ENCODE results near the gene FILIP1.

FILIP1 gene

DNA sequence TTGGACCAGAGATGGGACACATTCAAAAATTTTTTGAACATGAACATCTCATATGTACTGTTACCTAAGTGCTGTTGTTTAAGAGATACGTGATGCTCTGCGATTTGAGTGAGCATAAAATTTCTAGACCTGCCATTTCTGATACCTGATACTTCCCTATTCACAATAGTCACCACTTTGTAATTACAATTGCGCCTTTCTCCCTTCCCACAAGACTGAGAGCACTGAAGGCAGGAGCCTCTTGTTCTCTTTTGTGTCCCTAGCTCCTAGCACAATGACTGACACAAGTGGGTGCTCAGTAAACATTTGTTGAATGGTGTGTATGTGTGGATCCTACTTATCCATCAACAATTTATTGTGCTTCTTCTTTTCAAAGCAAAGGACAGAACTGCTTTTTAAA, 116.2 kb downstream of the FILIP1 start:
- no peak for DNase-seq

DNA sequence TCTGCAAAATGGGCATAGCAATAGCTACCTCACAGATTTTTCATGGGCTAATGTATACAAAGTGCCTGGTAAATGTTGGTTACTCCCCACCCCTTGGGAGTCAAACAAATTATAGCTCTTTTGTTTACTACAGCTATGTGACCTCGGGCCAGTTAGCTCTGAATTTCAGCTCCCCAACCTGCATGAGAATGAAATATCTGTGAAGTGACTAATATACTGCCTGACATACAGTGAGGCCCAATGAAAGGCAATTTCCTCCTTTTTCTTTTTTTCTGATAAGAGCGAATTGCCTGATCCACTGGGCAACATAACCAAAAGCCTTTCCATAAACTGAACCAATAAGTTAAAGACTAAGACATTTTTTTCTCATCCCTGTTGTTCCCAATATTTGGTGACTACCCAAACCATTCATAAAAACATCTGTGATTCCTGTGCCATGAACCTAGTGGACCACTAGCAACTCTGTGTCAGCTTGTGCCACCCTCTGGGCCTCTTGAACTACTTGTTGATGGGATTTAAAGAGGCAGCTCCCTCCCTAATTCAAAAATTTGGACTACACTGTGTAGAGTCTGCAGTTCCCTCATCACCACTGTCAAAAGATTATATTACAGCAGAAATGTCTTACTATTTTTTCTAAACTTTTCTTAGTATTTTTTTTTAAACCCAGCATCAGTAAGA, 117.1 kb downstream of the FILIP1 start:
- no peak for DNase-seq

DNA sequence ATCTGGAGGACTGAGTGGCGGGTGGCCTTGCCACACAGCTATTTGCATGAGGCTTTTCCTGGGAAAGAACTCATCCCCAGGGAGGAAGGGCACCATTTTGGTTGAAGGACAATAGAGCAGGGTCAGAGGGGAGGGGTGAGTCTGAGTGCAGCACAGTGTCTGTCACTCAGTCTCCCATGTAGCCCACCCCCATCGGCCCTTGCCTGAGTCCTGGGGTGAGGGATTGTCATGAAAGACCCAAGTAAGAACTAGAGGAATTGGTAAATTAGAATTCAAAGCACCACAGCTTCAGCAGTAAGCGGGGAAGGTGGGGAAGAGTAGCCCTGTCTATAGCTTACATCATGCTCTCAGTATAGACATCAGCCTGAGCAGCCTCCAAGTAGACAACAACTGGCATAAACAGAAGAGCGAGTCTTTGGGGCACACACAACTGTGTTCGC, 118.6 kb downstream of the FILIP1 start:
- no peak for DNase-seq

DNA sequence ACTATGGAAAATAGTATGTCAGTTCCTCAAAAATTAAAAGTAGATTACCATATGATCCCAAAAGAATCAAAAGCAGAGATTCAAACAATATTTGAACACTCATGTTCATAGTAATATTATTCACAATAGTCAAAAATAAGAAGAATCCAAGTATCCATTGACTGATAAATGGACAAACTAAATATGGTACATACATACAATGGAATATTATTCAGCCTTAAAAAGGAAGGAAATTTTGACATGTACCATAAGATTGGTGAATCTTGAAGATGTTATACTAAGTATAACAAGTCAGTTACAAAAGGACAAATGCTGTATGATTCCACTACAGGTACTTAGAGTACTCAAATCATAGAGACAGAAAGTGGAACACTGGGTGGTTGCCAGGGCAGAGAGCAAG, 120.7 kb downstream of the FILIP1 start:
- DNase-seq, result no peak

DNA sequence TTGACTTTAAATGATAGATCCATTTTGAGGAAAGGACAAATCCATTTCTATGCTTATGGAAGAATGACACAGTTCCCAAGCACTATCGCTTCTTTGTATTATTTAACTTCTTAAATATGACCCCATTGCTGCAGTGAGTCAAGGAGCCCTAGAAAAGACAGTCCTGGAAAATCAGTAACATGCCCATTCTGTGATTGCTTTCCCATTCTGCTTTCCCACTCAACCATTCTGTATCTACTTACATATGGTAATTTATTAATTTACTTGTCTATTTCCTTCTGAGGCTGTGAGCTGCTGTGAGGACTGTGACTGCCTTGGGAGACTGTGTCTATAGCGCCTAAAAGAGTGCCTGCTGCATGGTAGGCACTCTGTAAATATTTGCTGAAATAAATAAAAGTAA, 123.6 kb downstream of the FILIP1 start:
- no peak for DNase-seq

DNA sequence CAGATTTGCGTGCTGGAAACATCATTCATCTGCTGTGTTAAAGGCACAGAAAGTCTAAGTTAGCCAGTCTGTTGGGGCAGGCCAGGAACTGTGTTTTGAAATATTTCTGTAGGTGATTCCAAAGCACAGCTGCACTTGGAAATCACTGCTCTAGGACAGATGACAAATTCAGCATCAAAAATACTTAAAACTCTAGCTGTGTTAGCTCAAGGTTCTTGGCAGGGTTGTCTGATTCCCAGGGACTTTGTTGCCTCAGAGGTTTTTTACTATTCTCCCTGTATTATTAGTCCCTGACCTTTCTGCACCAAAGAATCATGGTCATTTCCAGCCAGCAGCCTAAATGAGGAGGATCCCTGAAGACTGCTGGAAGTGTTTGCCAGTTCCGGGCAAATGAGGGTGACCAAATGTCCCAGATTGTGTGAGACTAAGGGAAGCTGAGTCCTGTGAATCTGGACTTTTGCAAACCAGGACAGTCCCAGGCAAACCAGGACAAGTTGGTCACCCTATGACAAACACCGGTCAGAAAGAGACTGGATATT, 124.7 kb downstream of the FILIP1 start:
- DNase-seq, result no peak

DNA sequence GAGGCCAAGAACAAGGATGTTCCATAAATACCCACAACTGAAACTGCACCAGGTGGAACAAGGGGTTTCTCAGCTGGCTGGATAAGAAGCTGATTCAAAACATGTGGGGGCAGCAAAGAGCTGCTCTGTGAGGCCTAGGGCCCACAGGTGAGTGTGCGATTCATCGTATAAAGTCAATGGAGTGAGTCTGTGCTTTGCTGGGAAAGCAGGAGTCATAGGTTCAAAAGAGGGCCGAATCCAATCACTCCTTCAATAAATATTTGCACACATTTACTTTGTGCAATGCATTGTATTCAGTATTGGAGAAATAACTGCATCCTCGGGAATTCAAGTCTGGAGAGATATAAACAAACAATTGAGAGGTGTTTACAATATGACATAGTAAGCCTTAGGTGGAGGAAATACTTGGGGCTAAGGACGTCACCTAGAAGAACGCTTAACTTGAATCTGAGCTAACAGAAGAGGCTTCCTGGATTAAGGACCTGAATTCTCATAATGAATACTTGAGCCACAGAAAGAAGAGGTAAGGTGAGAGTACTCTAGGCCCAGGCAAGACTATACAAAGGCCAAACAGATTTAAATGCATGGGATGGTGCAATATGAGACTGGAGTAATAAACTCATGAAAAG, 125.3 kb downstream of the FILIP1 start:
- DNase-seq, result no peak

DNA sequence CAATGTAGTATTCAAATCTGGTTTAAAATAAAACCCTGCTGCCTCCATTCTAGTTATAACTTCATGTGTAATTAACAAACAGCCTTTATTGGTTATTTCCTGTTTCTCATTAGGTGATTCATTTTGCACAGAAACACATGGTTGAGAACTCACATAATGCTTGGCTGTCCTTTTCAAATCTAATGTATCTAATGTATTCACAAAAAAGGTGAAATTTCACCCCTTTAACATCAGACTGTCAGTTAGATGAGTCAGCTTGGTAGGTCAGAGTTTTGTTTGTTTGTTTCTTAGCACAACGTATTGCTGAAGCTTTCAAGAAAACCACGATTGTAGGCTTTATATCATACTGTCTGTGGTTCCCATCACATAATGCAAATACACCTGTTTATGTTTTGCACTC, 130.3 kb downstream of the FILIP1 start:
- no peak for DNase-seq

DNA sequence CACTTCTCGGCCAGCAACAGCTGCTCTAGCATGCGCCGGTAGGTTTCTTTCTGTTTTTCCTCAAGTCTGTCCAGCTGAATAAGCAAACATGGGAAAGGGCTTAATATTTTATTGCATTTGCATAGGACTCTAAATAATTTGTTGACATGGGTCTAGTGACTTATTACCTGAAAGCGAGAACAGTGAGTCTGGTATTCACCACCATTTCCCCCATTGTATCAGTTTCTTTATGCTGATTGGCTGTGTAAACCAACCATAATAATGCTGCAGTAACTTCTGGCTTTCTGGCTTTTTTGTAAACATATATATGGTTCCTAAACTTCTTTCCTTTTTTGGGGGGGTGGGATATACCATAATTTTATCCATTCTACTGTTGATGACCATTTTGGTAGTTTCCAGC, 140.0 kb downstream of the FILIP1 start:
- DNase-seq, result no peak

DNA sequence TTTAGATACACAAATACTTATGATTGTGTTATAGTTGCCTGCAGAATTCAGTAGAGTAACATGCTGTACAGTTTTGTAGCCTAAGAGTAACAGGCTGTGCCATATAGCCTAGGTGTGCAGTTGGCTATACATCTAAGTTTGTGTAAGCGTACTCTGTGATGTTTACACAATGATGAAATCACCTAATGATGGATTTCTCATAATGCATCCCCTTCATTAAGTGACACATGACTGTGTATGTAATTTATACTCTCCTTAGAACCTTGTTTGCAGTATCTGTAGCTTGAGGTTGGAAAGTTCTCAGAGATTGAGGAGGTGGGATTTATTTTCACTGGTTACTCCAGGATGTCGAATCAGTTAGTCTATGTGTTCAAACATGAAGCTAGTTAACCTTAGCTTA, 142.0 kb downstream of the FILIP1 start:
- no peak for DNase-seq

DNA sequence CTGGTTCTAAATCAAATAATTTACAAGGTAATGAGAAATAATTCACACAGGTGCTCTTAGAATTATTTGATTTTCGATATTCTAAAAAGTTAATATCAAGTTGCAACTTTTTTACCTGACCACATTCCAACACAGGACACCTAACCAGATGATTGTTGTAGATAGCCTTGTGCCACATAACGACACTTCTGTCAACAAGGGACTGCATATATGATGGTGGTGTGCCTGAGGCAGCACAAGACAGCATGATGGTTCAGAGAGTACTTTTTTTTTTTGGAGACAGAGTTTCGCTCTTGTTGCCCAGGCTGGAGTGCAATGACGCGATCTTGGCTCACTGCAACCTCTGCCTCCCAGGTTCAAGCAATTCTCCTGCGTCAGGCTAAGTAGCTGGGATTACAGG, 142.8 kb downstream of the FILIP1 start:
- DNase-seq, result no peak

DNA sequence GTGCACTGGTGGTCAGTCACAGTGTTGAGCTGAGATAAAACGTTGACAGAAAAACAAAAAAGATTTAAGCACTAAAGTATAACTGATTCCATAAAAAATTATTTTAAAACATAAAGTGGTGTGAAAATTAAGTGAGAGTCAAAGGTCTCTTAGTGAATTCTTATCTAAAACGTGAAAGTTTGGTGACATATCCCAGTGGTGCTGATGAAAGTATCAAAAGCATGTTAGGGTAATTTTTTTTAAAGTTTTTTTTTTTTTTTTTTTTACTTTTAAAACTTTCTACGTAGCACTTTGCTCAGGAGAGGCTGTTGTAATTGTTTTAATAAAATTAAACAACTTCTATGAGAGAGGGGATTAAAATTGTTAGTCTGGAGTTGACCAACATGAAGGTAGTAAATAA, 143.4 kb downstream of the FILIP1 start:
- no peak for DNase-seq

DNA sequence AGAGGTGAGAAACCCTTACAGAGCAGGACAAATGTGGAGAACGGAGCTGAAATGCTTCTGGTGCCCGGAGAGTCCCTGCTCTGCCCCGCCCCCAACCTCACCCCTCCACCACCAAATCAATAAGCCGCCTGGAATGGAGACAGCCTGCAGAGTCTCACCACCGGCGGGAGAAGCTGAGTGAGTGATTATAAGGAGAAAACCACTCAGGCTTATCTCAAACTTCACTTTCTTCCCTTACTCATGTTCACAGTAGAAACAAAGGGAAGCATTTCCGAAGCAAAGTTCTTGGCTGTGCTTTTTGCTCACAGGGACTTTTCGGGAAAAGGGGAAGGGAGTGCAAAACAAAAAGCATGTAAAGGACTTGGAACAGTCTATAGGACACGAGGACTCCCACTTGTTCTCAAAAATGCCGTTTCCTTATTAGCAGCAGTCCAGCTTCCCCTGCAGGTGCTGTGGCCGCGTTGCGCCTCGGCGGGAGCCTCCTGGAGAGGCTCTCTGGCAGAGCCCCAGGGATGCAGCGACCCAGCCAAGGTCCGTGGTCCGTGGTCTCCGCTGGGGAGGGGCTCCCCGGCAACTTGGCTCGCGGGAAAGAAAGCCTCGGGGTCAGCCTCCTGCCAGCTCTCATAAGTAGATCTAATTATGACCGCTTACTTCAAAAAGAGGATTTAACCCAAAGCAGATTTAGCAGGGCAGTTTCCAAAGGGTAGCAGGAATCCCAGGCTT, 144.2 kb downstream of the FILIP1 start:
- no peak for DNase-seq

DNA sequence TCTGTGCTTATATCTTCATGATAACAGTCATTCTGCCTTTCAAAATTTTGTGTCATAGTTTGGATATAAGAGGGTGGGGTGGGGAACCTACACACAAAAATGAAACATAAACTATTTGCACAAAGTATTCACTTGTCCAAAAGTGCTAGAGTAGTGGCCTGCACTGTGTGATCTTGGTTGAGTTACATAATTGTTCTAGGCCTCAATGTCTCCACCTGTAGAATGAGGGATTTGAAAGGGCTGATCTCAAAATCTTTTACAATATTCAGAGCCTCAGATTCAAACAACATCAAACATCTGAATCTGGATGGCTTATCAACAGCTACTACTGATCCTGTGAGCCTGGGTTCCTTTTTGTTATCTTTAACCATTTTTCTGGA, 144.7 kb downstream of the FILIP1 start:
- no peak for DNase-seq

DNA sequence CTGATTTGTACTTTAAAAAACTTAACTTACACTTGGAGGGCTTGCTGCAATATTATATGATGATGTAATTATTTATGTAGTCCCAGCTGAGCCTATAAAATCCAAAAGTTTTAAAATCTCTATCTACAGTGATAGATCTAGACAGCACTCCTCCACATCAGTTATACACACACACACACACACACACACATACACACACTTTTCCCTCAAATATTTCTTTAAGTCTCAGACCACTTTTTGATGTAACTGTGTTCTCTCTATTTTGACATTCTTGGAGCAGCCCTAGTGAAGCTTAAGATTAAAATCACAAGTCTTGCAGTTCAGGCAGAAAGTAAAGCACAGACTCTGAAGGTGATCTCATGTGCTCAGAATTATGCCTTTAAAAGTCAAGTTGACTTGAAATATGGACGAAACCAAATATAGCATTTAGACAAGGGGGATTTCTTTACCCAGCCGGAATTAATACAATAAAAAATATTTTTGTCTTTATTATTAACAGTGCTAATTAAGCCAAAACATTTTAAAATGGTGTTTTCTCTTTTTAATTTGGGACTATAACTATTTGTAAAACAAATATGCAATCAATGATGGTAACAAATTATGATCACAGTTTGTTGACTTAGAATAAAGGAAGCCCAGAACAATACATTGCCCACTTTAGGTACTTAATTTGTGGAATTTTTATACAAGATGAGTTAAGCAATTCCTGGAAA, 145.5 kb downstream of the FILIP1 start:
- no peak for DNase-seq

DNA sequence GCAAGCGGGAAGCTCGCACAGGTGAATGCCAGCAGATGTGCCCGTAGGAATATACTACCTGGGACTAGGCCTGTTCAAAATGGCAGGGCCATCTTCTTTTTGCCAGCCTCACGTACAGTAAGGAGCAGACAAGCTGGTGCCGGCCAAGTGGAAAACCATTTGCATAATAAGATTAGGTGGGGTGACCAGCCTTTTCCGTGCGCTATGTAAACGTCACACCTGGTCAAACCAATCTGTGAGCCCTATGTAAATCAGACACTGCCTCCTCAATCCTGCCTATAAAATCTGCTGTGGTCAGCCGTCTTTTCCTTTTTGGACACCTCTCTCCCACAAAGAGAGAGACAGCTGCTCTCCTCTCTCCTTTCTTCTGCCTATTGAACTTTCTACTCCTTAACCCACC, 148.2 kb downstream of the FILIP1 start:
- no peak for DNase-seq

DNA sequence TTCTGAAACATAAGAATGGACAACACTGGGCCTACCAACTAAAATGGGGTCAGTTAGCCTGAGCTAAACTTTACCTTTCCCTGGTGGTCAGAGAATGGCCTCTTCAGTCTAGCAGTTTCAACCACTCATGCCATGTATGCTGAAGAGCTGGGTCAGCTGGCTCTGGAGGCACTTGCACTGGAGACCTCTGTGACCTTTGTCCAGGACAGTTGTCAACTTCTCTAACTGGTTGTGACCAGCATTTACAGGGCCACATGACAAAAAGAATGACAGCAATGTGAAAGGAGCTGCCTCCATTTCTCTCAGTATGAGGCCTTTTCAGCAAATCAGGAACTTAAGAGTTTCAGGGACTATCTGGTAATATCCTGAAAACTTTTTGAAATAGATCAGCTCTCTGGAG, 149.1 kb downstream of the FILIP1 start:
- no peak for DNase-seq

DNA sequence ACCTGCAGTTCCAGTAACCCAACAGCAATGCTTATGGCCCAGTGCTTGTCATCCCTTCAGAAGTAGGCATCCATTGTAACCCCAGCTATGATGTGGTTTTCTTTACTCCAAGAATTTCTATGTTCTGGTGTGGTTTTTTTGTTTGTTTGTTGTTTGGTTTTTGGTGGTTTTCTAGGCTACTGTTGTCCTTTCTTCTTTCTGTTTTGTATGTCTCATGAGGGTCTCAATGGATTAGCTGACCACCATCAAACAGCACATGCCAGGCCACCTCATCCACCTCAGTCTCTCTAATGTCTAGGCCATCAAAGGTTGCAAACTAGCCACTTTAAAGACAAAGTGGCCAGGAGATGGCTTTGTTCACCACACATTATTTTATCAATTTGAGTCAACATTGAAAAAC, 149.6 kb downstream of the FILIP1 start:
- no peak for DNase-seq

DNA sequence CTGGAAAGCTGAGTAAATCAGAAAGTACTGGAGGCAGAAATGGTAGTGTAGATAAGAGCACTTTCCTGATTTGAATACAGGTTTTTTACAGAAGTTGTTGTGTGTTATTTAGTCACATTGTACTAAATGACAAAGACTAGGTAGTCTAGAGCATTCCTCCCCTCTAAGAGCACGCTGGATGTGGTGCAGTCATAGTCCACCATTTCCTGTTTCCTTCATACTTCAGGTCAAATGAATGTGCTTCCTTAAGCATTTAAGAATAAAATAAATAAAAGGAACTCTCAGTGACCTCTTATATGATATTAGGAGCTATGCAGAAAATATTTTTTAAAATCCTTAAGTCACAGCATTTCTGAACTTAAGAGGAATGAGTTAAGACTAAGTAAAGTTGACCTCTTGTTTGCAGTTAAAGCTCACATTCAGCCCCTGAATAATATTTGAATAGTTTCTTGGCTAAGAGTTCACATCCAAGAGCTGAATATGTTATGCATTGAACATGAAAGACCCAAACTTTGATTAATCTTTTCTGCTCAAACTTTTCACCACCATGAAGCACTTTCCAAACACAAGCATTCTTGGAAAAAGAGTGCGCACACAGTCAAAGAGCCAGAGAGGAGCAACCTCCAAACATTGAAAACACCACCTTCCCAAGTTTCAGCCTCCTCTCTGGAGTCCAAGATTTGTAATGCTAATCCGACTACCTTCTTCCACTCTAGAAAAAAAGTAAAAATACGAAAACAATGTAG, 155.6 kb downstream of the FILIP1 start:
- DNase-seq, result no peak

DNA sequence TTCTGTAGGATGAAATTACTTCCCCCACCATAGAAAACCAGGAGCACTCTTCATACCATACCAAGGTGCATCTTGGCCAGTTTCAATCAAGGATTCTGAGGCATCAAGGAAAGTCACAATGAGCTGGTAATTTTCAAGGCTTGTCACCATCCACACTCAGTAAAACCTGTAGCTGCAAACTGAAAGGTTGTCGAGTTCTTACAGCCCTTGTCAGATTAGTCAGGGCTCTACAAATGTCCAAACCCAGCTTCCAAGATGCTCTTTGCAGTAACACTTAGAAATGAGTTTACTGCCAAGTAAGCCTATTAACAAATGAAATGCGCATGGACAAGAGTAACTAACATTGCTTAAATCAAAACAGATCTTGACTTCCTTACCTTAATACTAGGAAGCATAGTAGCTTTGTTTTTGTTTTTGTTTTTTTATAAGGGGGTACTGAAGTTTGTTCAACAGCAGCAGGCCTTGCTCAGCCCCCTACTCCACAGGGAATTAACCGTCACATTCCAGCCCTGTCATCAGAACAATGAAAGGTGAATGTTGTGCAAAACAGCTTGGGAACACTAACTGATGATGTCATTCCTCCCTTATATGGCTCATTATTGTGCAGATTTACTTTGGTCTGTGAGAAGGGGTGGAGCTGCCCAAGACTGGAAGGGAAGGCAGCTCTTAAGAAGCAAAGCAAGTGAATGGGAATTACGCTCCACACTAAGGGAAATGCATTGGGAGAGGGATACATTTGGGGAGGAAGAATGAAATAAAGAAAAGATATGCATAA, 159.1 kb downstream of the FILIP1 start:
- no peak for DNase-seq

DNA sequence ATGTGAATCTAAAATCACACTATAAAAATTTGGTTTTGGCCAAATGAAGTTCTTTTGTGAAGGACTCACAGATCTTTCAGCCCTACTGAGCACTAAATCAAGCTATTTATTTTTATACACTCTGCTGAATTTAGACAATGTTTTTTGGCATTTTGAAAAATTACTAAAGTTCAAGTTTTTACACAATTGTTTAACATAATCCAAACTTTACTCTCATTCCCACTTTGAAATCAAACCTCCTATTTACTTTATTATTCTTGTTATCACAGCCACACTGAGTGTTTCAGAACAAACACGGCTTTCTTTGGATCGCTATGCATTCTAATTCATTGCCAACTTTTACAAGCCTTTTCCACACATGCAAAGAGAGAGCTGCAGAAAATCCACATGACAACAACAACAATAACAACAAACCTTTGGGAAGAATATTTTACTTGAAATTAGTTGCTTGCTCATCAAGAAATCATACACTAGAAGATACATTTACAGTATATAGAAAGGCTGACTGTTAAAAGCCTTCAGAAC, 159.9 kb downstream of the FILIP1 start:
- no peak for DNase-seq

DNA sequence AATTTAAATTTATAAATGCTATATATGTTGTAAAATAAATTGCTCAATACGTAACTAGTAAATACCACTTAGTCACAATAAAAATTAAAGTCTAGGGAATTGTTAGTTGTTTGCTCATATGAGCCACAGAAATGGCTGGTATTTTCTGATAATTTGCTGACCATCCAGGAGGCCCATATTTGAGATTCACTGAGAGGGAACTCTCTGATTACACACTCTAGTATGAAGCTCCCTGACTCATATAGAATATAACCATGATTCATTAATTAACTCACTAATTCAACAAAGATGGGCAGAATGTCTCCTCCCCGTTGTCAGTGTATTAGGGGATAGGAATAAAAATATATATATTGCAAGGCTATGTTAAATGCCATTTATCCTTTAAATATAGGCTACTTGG, 162.4 kb downstream of the FILIP1 start:
- DNase-seq, result no peak
